ENCODE results near the gene ABCB11.

- TF ChIP-seq CTCF (IDR thresholded peaks at IDR 0.05) (no peak), POLR2A (IDR thresholded peaks at IDR 0.05) (no peak), POLR2AphosphoS5 (IDR thresholded peaks at IDR 0.05) (no peak)
These were observed at the start of gene ABCB11 for GRCh38 chr2:169031202-169031601.

Data from breast epithelium (tissue), 3 donors.